Activated CD8-positive, alpha-beta memory T cell treated with anti-CD3 and anti-CD28 coated beads, Interleukin-2, amount 50 U/mL, for 1 hour (primary cell): ENCODE results near the gene WFIKKN2.
"Not testable (repeated sequence)": the region's sequence is repeated elsewhere in the genome, so short reads cannot be mapped to it uniquely, and the experiment has no call there.

ENCODE experiments used
- DNase-seq: peaks from one replicate; pipeline ENCODE4 v3.0.0-alpha.2; 2020; ENCODE audit errors: extremely low read depth

WFIKKN2 gene, protein sequence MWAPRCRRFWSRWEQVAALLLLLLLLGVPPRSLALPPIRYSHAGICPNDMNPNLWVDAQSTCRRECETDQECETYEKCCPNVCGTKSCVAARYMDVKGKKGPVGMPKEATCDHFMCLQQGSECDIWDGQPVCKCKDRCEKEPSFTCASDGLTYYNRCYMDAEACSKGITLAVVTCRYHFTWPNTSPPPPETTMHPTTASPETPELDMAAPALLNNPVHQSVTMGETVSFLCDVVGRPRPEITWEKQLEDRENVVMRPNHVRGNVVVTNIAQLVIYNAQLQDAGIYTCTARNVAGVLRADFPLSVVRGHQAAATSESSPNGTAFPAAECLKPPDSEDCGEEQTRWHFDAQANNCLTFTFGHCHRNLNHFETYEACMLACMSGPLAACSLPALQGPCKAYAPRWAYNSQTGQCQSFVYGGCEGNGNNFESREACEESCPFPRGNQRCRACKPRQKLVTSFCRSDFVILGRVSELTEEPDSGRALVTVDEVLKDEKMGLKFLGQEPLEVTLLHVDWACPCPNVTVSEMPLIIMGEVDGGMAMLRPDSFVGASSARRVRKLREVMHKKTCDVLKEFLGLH

DNA sequence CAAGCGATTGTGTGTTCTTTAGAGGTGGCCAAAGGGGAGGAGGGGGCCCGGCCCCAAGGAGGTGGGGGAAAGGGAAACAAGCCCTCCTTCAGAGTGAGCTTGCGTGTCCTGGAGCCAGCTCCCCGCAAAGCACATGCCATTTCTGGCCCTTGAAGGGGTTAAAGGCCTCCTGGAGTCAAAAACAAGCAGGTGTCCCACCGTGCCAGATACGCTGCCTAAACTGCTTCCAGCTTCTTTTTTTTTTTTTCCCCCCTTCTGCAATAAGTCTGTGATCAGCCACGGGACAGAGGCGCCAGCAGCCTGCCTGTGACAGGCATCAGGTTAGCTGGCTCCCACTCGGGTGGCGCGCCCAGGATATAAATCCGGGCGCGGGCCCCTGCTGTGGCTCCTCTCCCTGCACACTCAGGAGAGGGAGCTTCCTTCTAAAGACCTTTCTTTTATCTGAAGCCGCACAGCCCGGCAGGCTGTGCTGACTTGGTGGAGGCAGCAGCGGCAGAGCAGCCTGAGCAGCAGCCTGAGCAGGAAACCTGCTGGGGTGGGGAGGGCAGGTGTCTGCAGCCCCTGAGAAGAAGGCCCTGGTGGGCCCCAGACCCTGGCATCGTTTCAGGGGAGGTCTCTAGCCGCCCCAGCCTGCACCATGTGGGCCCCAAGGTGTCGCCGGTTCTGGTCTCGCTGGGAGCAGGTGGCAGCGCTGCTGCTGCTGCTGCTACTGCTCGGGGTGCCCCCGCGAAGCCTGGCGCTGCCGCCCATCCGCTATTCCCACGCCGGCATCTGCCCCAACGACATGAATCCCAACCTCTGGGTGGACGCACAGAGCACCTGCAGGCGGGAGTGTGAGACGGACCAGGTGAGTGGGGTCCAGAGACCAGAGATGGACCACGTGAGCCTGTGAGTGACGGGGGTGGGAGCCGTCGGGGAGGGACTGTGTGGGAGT is at the start of gene WFIKKN2:
WFIKKN2 (plus strand) TSS at position 286 of the 934 bp plus-strand sequence; CDS start at position 638, 352 bp downstream.
- DNase-seq: no peak

DNA sequence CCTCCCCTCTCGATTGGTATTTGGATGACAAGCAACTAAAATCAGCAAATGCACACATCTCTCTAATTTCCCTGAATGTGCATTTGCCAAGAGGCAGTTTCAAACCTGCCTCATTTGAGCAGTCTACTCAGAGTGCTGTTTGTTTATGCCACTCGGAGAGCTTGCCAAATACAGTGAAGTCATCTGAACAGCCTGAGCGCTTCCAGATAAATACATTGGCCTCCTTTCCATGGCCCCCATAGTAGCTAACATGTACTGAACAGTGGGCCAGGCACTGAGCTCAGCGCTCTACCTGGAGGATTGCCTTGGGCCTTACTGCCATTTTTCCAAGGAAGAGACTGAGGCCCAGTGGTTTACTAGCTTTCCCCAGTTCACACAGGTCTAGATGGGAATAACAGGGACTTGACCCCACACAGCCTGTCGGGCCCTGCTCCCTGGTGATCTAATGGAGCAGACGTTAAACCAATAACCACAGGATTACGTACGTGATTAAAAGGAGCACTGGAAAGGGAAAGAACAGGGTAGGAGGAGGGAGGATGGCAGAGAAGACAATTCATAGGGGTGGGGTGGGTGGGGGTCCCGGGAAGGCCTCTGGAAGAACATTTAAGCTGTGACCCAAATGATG is 49.3 kb upstream of the WFIKKN2 start:
- no peak for DNase-seq

GRCh38 chr17:50787106-50787505 is 48.3 kb upstream of the WFIKKN2 start:
- no peak for DNase-seq

GRCh38 chr17:50790618-50791017 is 44.8 kb upstream of the WFIKKN2 start:
- DNase-seq: no peak

DNA sequence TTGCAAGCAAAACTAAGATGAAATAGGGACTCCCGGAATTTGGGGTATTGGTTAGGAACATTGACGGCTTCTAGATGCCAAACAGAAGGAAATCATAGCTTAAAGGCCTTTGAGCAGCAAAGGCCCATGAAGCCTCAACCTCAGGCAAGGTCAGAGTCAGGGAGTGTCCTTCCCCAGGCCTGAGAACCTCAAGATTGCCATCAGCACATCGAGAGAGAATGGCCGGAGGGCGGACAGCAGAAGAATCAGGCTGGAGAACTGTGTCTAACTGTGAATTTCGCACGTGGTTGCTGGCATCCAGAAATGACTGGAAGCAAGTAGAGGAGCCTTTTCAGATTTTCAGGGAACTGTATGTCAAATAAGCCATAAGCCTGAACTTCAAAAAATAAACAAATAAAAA is 43.3 kb upstream of the WFIKKN2 start:
- DNase-seq: no peak

DNA sequence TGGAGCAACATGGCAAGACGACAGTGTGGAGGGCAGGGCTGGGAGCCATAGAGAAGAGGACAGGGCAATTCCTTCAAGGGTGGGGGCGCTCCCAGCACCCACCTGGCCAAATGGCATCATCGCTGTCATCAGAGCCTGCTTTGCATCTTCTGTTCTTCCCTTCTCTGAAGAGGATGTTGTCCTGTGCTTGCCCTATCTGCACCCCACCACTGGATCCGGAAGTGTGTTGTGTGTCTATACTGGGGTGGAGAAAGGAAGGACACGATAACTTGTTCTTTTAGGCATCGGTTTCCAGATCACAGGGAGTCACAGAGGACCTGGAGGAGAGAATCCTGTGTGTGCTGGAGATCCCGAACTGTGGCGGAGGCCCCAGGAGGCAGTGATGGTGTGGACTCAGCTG is 42.4 kb upstream of the WFIKKN2 start:
- DNase-seq: no peak

DNA sequence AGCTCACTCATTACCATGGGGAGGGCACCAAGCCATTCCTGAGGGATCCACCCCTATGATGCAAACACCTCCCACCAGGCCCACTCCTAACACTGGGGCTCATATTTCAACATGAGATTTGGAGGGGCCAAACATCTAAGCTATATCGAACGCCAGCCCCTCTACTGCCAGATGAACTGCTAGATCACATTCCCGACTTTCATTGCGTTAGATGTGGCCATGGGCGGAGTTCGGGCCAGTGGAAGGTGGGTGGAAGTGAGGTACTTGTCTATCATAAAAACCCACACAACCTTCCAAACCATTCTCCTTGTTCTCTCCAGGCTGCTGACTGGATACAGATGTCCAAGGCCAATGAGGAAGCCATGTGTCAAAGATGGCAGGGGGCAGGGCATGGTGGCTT is 41.0 kb upstream of the WFIKKN2 start:
- no peak for DNase-seq

- no peak for DNase-seq
These were observed 38.1 kb upstream of the WFIKKN2 start for GRCh38 chr17:50797135-50797810.

- no peak for DNase-seq
These were observed 36.7 kb upstream of the WFIKKN2 start for GRCh38 chr17:50798424-50799288.

GRCh38 chr17:50799582-50799981 is 35.8 kb upstream of the WFIKKN2 start:
- DNase-seq: no peak

DNA sequence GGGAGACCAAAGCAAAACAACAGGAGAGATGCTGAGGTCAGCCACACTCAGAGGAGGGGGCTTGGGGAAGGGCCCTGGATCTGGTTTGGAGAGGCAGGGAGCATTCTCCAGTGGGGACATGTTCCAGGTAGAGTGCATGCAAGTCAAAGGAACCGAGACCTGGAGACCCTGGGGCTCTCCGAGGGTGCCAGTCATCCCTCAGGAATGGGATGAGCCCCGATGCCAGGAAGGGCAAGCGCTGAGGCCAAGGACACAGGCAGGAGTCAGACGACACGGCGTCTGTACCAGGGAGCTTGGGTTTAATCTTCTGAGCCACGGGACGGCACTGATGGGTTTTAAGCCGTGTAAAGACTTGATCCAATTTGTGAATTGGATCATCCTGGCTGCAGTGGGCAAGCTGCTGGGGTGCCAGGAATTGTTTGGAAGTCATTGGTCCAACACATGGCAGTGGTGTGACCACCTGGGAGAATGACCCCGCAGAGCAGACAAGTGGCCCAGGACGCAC is 35.1 kb upstream of the WFIKKN2 start:
- DNase-seq: no peak

DNA sequence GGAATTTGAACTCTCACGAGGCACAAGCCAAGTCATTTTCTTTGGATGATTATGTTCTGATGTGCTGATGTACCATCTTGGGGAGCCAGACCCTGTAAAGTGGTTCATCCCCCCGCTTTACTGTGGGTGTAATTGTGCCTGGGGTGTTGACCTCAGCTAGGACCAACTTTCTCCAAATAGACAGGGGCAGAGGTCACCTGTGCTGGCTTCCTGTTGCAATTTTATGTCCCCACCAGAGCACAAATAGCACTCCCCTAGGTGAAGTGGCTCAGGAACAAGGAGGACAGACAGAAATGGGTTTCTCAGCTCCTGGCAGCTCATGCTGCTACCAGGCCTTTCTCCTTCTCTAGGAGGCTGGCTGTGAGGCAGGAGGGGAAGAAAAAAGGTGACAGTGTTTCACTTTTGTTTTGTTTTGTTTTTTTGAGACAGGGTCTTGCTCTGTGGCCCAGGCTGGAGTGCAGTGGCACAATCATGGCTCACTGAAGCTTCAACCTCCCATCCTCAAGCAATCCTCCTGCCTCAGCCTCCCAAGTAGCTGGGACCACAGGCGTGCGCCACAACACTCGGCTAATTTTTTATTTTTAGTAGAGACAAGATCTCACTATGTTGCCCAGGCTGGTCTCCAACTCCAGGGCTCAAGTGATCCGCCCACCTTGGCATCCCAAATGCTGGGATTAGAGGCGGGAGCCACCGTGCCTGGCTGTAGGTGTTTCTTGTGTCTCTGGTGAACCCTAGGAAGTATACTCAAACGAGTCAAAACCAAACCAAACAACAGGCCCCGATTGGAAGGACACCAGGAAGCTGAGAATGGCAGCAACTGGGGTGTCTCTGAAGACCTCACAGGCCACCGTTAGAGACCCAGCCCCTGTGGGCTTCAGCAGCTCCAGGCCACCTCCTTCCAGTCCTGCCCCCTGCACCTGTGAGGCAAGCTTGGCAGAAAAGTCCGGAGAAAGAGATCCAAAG is 32.5 kb upstream of the WFIKKN2 start:
- DNase-seq: no peak

DNA sequence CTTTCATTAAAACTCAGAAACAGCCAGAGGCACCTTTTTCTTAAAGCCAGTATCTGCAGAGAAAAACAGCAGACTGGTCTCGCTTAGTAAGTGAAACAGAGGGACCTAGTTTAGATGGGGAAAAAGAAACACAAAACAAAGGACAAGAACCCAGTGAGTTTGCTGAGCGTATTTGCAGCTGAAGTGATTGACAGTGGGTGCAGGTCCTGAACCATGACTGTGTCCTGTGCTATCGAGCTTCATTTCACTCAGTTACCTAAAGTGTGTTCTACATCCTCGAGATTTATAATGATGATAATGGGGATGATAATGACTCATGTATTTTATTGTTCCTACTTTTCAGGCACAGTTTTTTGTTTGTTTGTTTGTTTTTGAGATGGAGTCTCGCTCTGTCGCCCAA is 31.7 kb upstream of the WFIKKN2 start:
- DNase-seq: no peak

DNA sequence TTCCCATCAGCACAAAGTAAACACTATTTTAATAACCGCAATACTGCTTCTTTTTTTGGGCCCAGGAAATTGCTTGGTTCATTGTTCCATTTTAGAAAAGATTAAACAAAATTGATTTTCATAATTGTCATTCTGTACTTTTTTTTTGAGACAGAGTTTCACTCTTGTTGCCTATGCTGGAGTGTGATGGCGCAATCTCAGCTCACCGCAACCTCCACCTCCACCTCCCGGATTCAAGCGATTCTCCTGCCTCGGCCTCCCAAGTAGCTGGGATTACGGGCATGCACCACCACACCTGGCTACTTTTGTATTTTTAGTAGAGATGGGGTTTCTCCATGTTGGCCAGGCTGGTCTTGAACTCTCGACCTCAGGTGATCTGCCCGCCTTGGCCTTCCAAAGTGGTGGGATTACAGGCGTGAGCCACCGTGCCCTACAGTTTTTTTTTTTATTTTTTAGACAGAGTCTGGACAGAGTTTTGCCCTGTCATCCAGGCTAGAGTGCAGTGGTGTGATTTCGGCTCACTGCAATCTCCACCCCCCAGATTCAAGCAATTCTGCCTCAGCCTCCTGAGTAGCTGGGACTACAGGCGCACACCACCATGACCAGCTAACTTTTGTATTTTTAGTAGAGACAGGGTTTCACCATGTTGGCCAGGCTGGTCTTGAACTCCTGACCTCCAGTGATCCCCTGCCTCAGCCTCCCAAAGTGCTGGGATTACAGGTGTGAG is 30.5 kb upstream of the WFIKKN2 start:
- not testable (repeated sequence) for DNase-seq

DNA sequence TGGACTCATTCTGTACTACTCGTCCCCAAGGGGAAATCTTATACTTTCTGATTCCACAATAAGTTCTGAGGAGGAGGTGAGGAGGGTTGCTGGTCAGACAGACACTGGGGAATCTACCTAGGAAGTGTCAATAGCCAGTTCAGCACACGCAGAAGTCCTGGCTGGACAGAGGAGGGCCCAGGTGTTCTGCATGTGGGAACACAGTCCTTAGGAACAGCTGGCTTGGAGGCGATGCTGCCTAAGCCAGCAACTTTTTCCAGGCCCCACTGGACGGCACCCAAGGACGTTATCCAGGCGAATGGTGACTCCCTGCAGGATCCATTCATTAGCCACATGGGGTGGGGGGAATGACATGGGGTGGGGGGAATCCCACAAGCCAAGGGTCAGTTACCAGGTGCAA is 29.9 kb upstream of the WFIKKN2 start:
- DNase-seq: no peak

GRCh38 chr17:50806141-50806643 is 29.2 kb upstream of the WFIKKN2 start:
- no peak for DNase-seq

GRCh38 chr17:50807009-50807408 is 28.4 kb upstream of the WFIKKN2 start:
- no peak for DNase-seq

DNA sequence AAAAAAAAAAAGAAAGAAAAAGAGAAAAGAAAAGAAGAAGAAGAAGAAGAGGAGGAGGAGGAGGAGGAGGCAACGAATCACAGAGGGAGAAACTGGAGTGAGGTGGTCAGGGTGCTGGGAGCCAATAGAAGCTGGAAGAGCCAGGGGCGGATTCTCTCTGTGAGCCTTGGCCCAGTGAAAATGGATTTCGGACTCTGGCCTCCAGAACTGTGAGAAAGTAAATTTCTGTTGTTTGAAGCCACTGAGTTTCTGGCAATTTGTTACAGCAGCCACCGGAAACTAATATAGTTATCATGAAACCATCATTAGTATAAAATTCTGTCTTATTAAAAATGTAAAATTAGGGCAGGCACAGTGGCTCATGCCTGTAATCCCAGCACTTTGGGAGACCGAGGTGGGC is 27.7 kb upstream of the WFIKKN2 start:
- DNase-seq: no peak
